CD8-positive, alpha-beta memory T cell (primary cell): Measurements from ENCODE around the gene APC2. TPM values are rescaled to one million over a fixed set of nuclear protein-coding genes. Genes with fewer than 3 reads are reported as not detected.

Source experiments
- CTCF ChIA-PET: fragments of 350-600 bp; sonication (Branson Sonifier 250); formaldehyde crosslinking; loops from one replicate; lab custom pipeline; 2021; ENCODE audit warnings: antibody characterized with exemption; lab: Charles Lee
- POLR2A ChIA-PET: fragments of 350-600 bp; sonication (Branson Sonifier 250); formaldehyde crosslinking; loops from one replicate; lab custom pipeline; 2021; ENCODE audit warnings: antibody characterized with exemption; lab: Charles Lee
- DNase-seq, 5 donors: peaks; one replicate each; pipeline versions ENCODE4 v3.0.0 to v3.0.0-alpha.2; 2020 to 2022; ENCODE audit warnings: mixed read lengths in 1 of 5
- H3K27ac ChIP-seq: one replicate; pipeline ENCODE4 v1.7.0; 2013; ENCODE audit warnings: low read depth, mild to moderate bottlenecking, low read length, moderate library complexity
- H3K27me3 ChIP-seq: 2 replicates; pipeline ENCODE4 v1.7.0; 2013; ENCODE audit warnings: low read length, mild to moderate bottlenecking; ENCODE audit not compliant: insufficient read depth, poor library complexity, severe bottlenecking
- H3K36me3 ChIP-seq: 2 replicates; pipeline ENCODE4 v1.7.0; 2013; ENCODE audit warnings: mild to moderate bottlenecking, low read length, moderate library complexity; ENCODE audit not compliant: insufficient read depth
- H3K4me1 ChIP-seq: 2 replicates; pipeline ENCODE4 v1.7.0; 2013; ENCODE audit warnings: mild to moderate bottlenecking, low read length, moderate library complexity; ENCODE audit not compliant: insufficient read depth
- H3K4me3 ChIP-seq: 2 replicates; pipeline ENCODE4 v1.7.0; 2013; ENCODE audit warnings: mild to moderate bottlenecking, low read length
- H3K9me3 ChIP-seq: 2 replicates; pipeline ENCODE4 v1.7.0; 2013; ENCODE audit warnings: mild to moderate bottlenecking, low read length
- H3K27ac Mint-ChIP-seq, 8 donors: one replicate each; pipeline ENCODE4 v1.8.0; 2020 to 2021; ENCODE audit warnings: mixed read lengths in 8 of 8, mild to moderate bottlenecking in 6 of 8, inconsistent platforms in 3 of 8, moderate library complexity in 3 of 8
- H3K27me3 Mint-ChIP-seq, 2 donors: one replicate each; pipeline ENCODE4 v1.8.0; 2020 to 2021; ENCODE audit warnings: mixed read lengths in 2 of 2, mild to moderate bottlenecking in 1 of 2, moderate library complexity in 1 of 2
- H3K36me3 Mint-ChIP-seq, 3 donors: one replicate each; pipeline ENCODE4 v1.8.0; 2020 to 2021; ENCODE audit warnings: mixed read lengths in 3 of 3, inconsistent platforms in 1 of 3, mild to moderate bottlenecking in 1 of 3
- H3K4me1 Mint-ChIP-seq, 3 donors: one replicate each; pipeline ENCODE4 v1.8.0; 2020 to 2021; ENCODE audit warnings: mixed read lengths in 3 of 3, inconsistent platforms in 1 of 3, mild to moderate bottlenecking in 1 of 3
- H3K4me3 Mint-ChIP-seq, 7 donors: one replicate each; pipeline ENCODE4 v1.8.0; 2020 to 2021; ENCODE audit warnings: mixed read lengths in 7 of 7, mild to moderate bottlenecking in 6 of 7, moderate library complexity in 4 of 7, inconsistent platforms in 2 of 7
- H3K9me3 Mint-ChIP-seq, 5 donors: one replicate each; pipeline ENCODE4 v1.8.0; 2020 to 2022; ENCODE audit warnings: mixed read lengths in 5 of 5, mild to moderate bottlenecking in 3 of 5, moderate library complexity in 2 of 5, inconsistent platforms in 1 of 5
- polyA plus RNA-seq: library from polyadenylated mRNA; unstranded; fragments of 300-500 nt; fragmentation: Illumina TruSeq; gene quantifications from one replicate; pipeline ENCODE4 v1.2.3, GENCODE V29; 2021
- total RNA-seq, 2 experiments: library from RNA; stranded (reverse); gene quantifications; one replicate each; pipeline ENCODE4 v1.2.3, GENCODE V29; 2021

Gene APC2
- total and polyA plus RNA-seq, 3 experiments from 2014 or later: 0.09 to 0.11 TPM; not detected in 1

- Histone ChIP-seq H3K4me1 (peaks cover 10% of the 10 kb centered on the region), H3K27ac (peak overlapping the region; percentile 59), H3K27me3 (no peaks in the 10 kb centered on the region), H3K36me3 (no peaks in the 10 kb centered on the region), H3K9me3 (no peaks in the 10 kb centered on the region), H3K4me3 (peak overlapping the region; percentile 43)
- POLR2A ChIA-PET: no interaction called here
- CTCF ChIA-PET: no interaction called here
- peak overlapping the region; percentile 72 to 85 (median 75) for H3K4me3 Mint-ChIP-seq
- peaks cover 0 to 6% of the 10 kb centered on the region in 2 donors for H3K27me3 Mint-ChIP-seq
- peaks cover 7 to 18% (median 14%) of the 10 kb centered on the region in 3 donors for H3K4me1 Mint-ChIP-seq
- H3K9me3 Mint-ChIP-seq: no peaks in the 10 kb centered on the region
- peak overlapping the region in 2 of 8 donors; percentile 62 to 76 for H3K27ac Mint-ChIP-seq
- H3K36me3 Mint-ChIP-seq: peaks cover 0 to 3% (median 0%) of the 10 kb centered on the region in 3 donors
- DNase-seq: no peak
Measured at GRCh38 chr19:1491849-1492170, 41.9 kb downstream of the APC2 start.

- Histone ChIP-seq H3K27me3 (no peaks in the 10 kb centered on the region), H3K4me3 (no peak overlapping the region), H3K27ac (peak overlapping the region; percentile 59), H3K9me3 (no peaks in the 10 kb centered on the region), H3K4me1 (peaks cover 10% of the 10 kb centered on the region), H3K36me3 (no peaks in the 10 kb centered on the region)
- no peaks in the 10 kb centered on the region for H3K9me3 Mint-ChIP-seq
- DNase-seq: no peak
- POLR2A ChIA-PET: no interaction called here
- CTCF ChIA-PET: no interaction called here
- peaks cover 7 to 18% (median 14%) of the 10 kb centered on the region in 3 donors for H3K4me1 Mint-ChIP-seq
- peaks cover 0 to 6% of the 10 kb centered on the region in 2 donors for H3K27me3 Mint-ChIP-seq
- H3K36me3 Mint-ChIP-seq: peaks cover 0 to 3% (median 0%) of the 10 kb centered on the region in 3 donors
- H3K27ac Mint-ChIP-seq: no peak overlapping the region
- H3K4me3 Mint-ChIP-seq: peak overlapping the region in 5 of 7 donors; percentile 72 to 85 (median 74)
Measured at GRCh38 chr19:1492474-1493006, 42.6 kb downstream of the APC2 start.

GRCh38 chr19:1494115-1494815 lies 44.3 kb downstream of the APC2 start:
- Histone ChIP-seq H3K36me3 (no peaks in the 10 kb centered on the region), H3K27ac (no peak overlapping the region), H3K4me1 (peaks cover 8% of the 10 kb centered on the region), H3K9me3 (no peaks in the 10 kb centered on the region), H3K27me3 (no peaks in the 10 kb centered on the region), H3K4me3 (no peak overlapping the region)
- Mint-ChIP-seq H3K9me3 (no peaks in the 10 kb centered on the region), H3K36me3 (peaks cover 0 to 3% (median 0%) of the 10 kb centered on the region in 3 donors), H3K4me1 (peaks cover 7 to 17% (median 13%) of the 10 kb centered on the region in 3 donors), H3K27ac (no peak overlapping the region), H3K27me3 (peaks cover 0 to 6% of the 10 kb centered on the region in 2 donors), H3K4me3 (peak overlapping the region in 1 of 7 donors; percentile 19)
- DNase-seq: no peak
- CTCF ChIA-PET: interaction anchor here (0.9 kb wide), 1 partner anchor 49 kb away, joined by 5 read pairs; no protein-coding TSS in a partner anchor
- POLR2A ChIA-PET: no interaction called here

GRCh38 chr19:1495051-1495798 lies 45.3 kb downstream of the APC2 start:
- Mint-ChIP-seq H3K36me3 (peaks cover 0 to 3% (median 0%) of the 10 kb centered on the region in 3 donors), H3K9me3 (no peaks in the 10 kb centered on the region), H3K4me3 (no peak overlapping the region), H3K27ac (no peak overlapping the region), H3K27me3 (peaks cover 0 to 6% of the 10 kb centered on the region in 2 donors), H3K4me1 (peaks cover 7 to 11% (median 9%) of the 10 kb centered on the region in 3 donors)
- DNase-seq: no peak
- no peaks in the 10 kb centered on the region for H3K9me3 ChIP-seq
- ChIA-PET POLR2A (no interaction called here), CTCF (no interaction called here)
- H3K27ac ChIP-seq: no peak overlapping the region
- H3K36me3 ChIP-seq: no peaks in the 10 kb centered on the region
- H3K27me3 ChIP-seq: no peaks in the 10 kb centered on the region
- no peaks in the 10 kb centered on the region for H3K4me1 ChIP-seq
- no peak overlapping the region for H3K4me3 ChIP-seq

GRCh38 chr19:1495799-1496713 lies 46.1 kb downstream of the APC2 start:
- Histone ChIP-seq H3K27me3 (no peaks in the 10 kb centered on the region), H3K27ac (no peak overlapping the region), H3K36me3 (no peaks in the 10 kb centered on the region), H3K4me1 (no peaks in the 10 kb centered on the region), H3K4me3 (no peak overlapping the region), H3K9me3 (no peaks in the 10 kb centered on the region)
- Mint-ChIP-seq H3K4me1 (peaks cover 3 to 6% (median 4%) of the 10 kb centered on the region in 3 donors), H3K4me3 (no peak overlapping the region), H3K27ac (no peak overlapping the region), H3K27me3 (peaks cover 1 to 6% of the 10 kb centered on the region in 2 donors), H3K36me3 (no peaks in the 10 kb centered on the region), H3K9me3 (no peaks in the 10 kb centered on the region)
- POLR2A ChIA-PET: no interaction called here
- DNase-seq: no peak
- CTCF ChIA-PET: no interaction called here

- Histone ChIP-seq H3K36me3 (no peaks in the 10 kb centered on the region), H3K27ac (no peak overlapping the region), H3K9me3 (no peaks in the 10 kb centered on the region), H3K4me3 (no peak overlapping the region), H3K4me1 (no peaks in the 10 kb centered on the region), H3K27me3 (no peaks in the 10 kb centered on the region)
- Mint-ChIP-seq H3K27ac (no peak overlapping the region), H3K4me1 (peaks cover 0 to 1% (median 0%) of the 10 kb centered on the region in 3 donors), H3K4me3 (peak overlapping the region in 1 of 7 donors; percentile 36), H3K36me3 (no peaks in the 10 kb centered on the region), H3K9me3 (no peaks in the 10 kb centered on the region), H3K27me3 (peaks cover 3 to 4% of the 10 kb centered on the region in 2 donors)
- no peak for DNase-seq
- ChIA-PET POLR2A (no interaction called here), CTCF (no interaction called here)
Measured at GRCh38 chr19:1496714-1497577, 47.0 kb downstream of the APC2 start.
